HCT116 (cell line): Measurements from ENCODE around the gene DIS3L2. TPM values are rescaled to one million over a fixed set of nuclear protein-coding genes. Genes with fewer than 3 reads are reported as not detected.

Experiments
- ATAC-seq: fragments of 200-7000 bp; cut with Tn5 transposase; 2 replicates; pipeline ENCODE4 v1.9.1; 2020; ENCODE audit warnings: mild to moderate bottlenecking, moderate library complexity
- BruUV-seq: library from RNA; stranded (reverse); fragments of 400-500 nt; replicated peaks from 2 replicates; lab custom pipeline; 2021; lab: Mats Ljungman, UMichigan
- CTCF ChIA-PET: fragments of 300-600 bp; sonication (Branson Sonifier 250); formaldehyde crosslinking; loops from one replicate; lab custom pipeline; 2021; ENCODE audit warnings: antibody characterized with exemption; lab: Charles Lee
- POLR2A ChIA-PET: fragments of 300-600, 350-600 bp; sonication (Branson Sonifier 250); formaldehyde crosslinking; loops from one replicate; lab custom pipeline; 2021; ENCODE audit warnings: antibody characterized with exemption; lab: Charles Lee
- RAD21 ChIA-PET, 2 experiments: fragments of 300-600 bp; sonication (Branson Sonifier 250); formaldehyde crosslinking; loops; one replicate each; lab custom pipeline; 2023; ENCODE audit warnings: low total read pairs in 2 of 2; ENCODE audit not compliant: uncharacterized antibody in 2 of 2, unreplicated experiment in 2 of 2, low non-redundant PET in 1 of 2; lab: Charles Lee
- DNase-seq: peaks from one replicate; pipeline ENCODE4 v3.0.0-alpha.2; 2010; ENCODE audit warnings: low read depth, low spot score
- H2AFZ ChIP-seq: fragments of 200-600 bp; shearing (Covaris generic), sonication (generic); 2 replicates; pipeline ENCODE4 v1.6.1; 2017; ENCODE audit warnings: low read depth, mixed run types, mixed read lengths, antibody characterized with exemption, low read length; ENCODE audit not compliant: poor library complexity, severe bottlenecking
- H3K27ac ChIP-seq: 2 replicates; pipeline ENCODE4 v1.5.1; 2012; ENCODE audit warnings: low read depth, low read length
- H3K27me3 ChIP-seq: fragments of 200-600 bp; sonication (generic); 2 replicates; pipeline ENCODE4 v1.6.1; 2016; ENCODE audit warnings: mixed run types, low read length, mixed read lengths; ENCODE audit not compliant: insufficient read depth
- H3K36me3 ChIP-seq, 2 experiments: fragments of 200-500 bp in 1 of 2; fragments of 200-600 bp in 1 of 2; sonication (Bioruptor generic) in 1 of 2; sonication (generic) in 1 of 2; 2 replicates each; pipeline versions ENCODE4 v1.5.1 to v1.6.1; 2014 to 2016; ENCODE audit warnings: low read length in 2 of 2, inconsistent platforms in 1 of 2, mixed read lengths in 1 of 2, mixed run types in 1 of 2; ENCODE audit not compliant: insufficient read depth in 2 of 2, control insufficient read depth in 1 of 2
- H3K4me1 ChIP-seq, 2 experiments: fragments of 200-600 bp in 1 of 2; sonication (generic) in 1 of 2; 2 replicates each; pipeline versions ENCODE4 v1.5.1 to v1.6.1; 2012 to 2017; ENCODE audit warnings: low read length in 2 of 2, inconsistent platforms in 1 of 2, mild to moderate bottlenecking in 1 of 2, mixed read lengths in 1 of 2, mixed run types in 1 of 2, moderate library complexity in 1 of 2; ENCODE audit not compliant: insufficient read depth in 2 of 2, control insufficient read depth in 1 of 2
- H3K4me2 ChIP-seq: fragments of 200-600 bp; sonication (generic); 2 replicates; pipeline ENCODE4 v1.6.1; 2017; ENCODE audit warnings: mixed run types, low read length, mixed read lengths
- H3K4me3 ChIP-seq, 2 experiments: fragments of 200-600 bp in 1 of 2; sonication (generic) in 1 of 2; replicated peaks in 1 of 2; 2 replicates each; pipeline ENCODE4 v1.5.1; 2011 to 2016; ENCODE audit warnings: low read length in 2 of 2, control low read depth in 1 of 2, low read depth in 1 of 2, mild to moderate bottlenecking in 1 of 2, mixed read lengths in 1 of 2, mixed run types in 1 of 2
- H3K79me2 ChIP-seq: fragments of 200-600 bp; sonication (generic); 2 replicates; pipeline ENCODE4 v1.6.1; 2017; ENCODE audit warnings: mild to moderate bottlenecking, mixed run types, low read length, moderate library complexity, mixed read lengths; ENCODE audit not compliant: insufficient read depth
- H3K9ac ChIP-seq: fragments of 200-600 bp; sonication (generic); 2 replicates; pipeline ENCODE4 v1.6.1; 2016; ENCODE audit warnings: low read length, mixed read lengths
- H3K9me2 ChIP-seq: fragments of 200-600 bp; sonication (generic), shearing (Covaris generic); 2 replicates; pipeline ENCODE4 v1.6.1; 2017; ENCODE audit warnings: mixed run types, mild to moderate bottlenecking, moderate library complexity; ENCODE audit not compliant: insufficient read depth
- H3K9me3 ChIP-seq, 2 experiments: fragments of 200-500 bp in 1 of 2; fragments of 200-600 bp in 1 of 2; sonication (Bioruptor generic) in 1 of 2; sonication (generic) in 1 of 2; 2 replicates each; pipeline ENCODE4 v1.6.1; 2014 to 2017; ENCODE audit warnings: low read length in 2 of 2, mixed read lengths in 2 of 2, inconsistent platforms in 1 of 2, low read depth in 1 of 2, mild to moderate bottlenecking in 1 of 2, mixed run types in 1 of 2, moderate library complexity in 1 of 2; ENCODE audit not compliant: control insufficient read depth in 1 of 2, insufficient read depth in 1 of 2
- H4K20me1 ChIP-seq: fragments of 200-600 bp; sonication (generic), shearing (Covaris generic); 2 replicates; pipeline ENCODE4 v1.6.1; 2017; ENCODE audit warnings: mixed run types, mild to moderate bottlenecking, moderate library complexity; ENCODE audit not compliant: insufficient read depth
- ATF3 ChIP-seq: IDR thresholded peaks from 2 replicates; pipeline ENCODE4 v1.6.1; 2012
- EGR1 ChIP-seq: IDR thresholded peaks from 2 replicates; pipeline ENCODE4 v1.6.1; 2012; ENCODE audit warnings: low read depth
- EZH2 ChIP-seq: fragments of 200-600 bp; sonication (generic); IDR thresholded peaks from 2 replicates; pipeline ENCODE4 v1.6.1; 2017; ENCODE audit warnings: antibody characterized with exemption, mixed run types
- EZH2phosphoT487 ChIP-seq: fragments of 200-600 bp; IDR thresholded peaks from 2 replicates; pipeline ENCODE4 v1.6.1; 2018; ENCODE audit warnings: antibody characterized with exemption, borderline replicate concordance
- JUND ChIP-seq: IDR thresholded peaks from 2 replicates; pipeline ENCODE4 v1.6.1; 2012
- POLR2AphosphoS5 ChIP-seq: IDR thresholded peaks from 2 replicates; pipeline ENCODE4 v1.6.1; 2011; ENCODE audit warnings: mild to moderate bottlenecking, low read depth, low read length, moderate library complexity
- RAD21 ChIP-seq: IDR thresholded peaks from 2 replicates; pipeline ENCODE4 v1.6.1; 2012; ENCODE audit warnings: low read depth, mild to moderate bottlenecking
- SIN3A ChIP-seq: IDR thresholded peaks from 2 replicates; pipeline ENCODE4 v1.6.1; 2012; ENCODE audit warnings: low read depth
- SRF ChIP-seq: IDR thresholded peaks from 2 replicates; pipeline ENCODE4 v1.6.1; 2012; ENCODE audit warnings: low read depth
- TCF7L2 ChIP-seq: IDR thresholded peaks from 2 replicates; pipeline ENCODE4 v1.7.0; 2011; ENCODE audit warnings: borderline replicate concordance, inconsistent platforms; ENCODE audit not compliant: insufficient read depth, insufficient read length; ENCODE audit errors: extremely low read depth
- YY1 ChIP-seq: IDR thresholded peaks from 2 replicates; pipeline ENCODE4 v1.6.1; 2011; ENCODE audit warnings: low read length, low read depth, moderate library complexity, mild to moderate bottlenecking; ENCODE audit not compliant: insufficient replicate concordance; ENCODE audit errors: extremely low read depth
- ZFX ChIP-seq: fragments of 450-650 bp; IDR thresholded peaks from 2 replicates; pipeline ENCODE4 v1.6.1; 2017
- ZNF274 ChIP-seq: fragments of 200-500 bp; sonication (Bioruptor generic); IDR thresholded peaks from 2 replicates; pipeline ENCODE4 v1.6.1; 2014; ENCODE audit warnings: mild to moderate bottlenecking, low read depth, low read length, inconsistent platforms
- intact Hi-C: fragments of 100-400 bp; cut with micrococcal nuclease; formaldehyde crosslinking; loops from 2 replicates; pipeline ENCODE4 v1.10.0; 2022
- total RNA-seq: library from RNA; stranded (reverse); gene quantifications from one replicate; pipeline ENCODE4 v1.2.1, GENCODE V29; 2021; ENCODE audit not compliant: unreplicated experiment

DIS3L2 gene
- total RNA-seq, 1 experiment from 2014 or later: 42.5 TPM

- TF ChIP-seq ATF3: no peak
- TF ChIP-seq EGR1: no peak
- no peak for TF ChIP-seq POLR2AphosphoS5
- no peak for TF ChIP-seq YY1
- no peak for TF ChIP-seq TCF7L2
- no peak for TF ChIP-seq ZFX
- no peak for TF ChIP-seq SRF
- TF ChIP-seq JUND: no peak
- TF ChIP-seq EZH2: no peak
- TF ChIP-seq SIN3A: no peak
- TF ChIP-seq RAD21: no peak
Measured at GRCh38 chr2:231935207-231935524, 26.3 kb upstream of the DIS3L2 start (continued).

DNA sequence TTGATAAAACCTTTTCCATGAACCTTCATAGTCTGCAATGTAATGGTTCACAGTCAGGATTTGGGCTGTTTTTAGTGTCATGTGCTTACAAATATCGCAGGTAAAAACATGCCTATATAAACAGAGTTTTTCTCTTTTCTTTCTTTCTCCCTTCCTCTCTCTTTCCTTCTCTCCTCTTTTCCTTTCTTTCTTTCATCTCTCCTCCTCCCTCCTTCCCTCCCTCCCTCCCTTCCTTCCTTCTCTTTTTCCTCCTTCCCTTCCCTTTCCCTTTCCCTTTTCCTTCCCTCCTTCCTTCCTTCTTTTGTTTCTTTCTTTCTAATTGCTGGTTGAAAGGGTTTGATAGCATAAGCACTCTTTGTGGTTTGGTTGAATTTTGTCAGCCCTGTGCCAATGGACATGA lies 25.7 kb upstream of the DIS3L2 start:
- intact Hi-C loops: no loop called here
- Histone ChIP-seq H3K4me1 (no peaks in the 10 kb centered on the region), H3K27ac (no peak overlapping the region), H3K9ac (no peak overlapping the region), H3K36me3 (no peaks in the 10 kb centered on the region), H3K4me2 (no peak overlapping the region), H4K20me1 (no peaks in the 10 kb centered on the region), H3K27me3 (no peaks in the 10 kb centered on the region), H3K79me2 (no peaks in the 10 kb centered on the region), H3K9me2 (no peaks in the 10 kb centered on the region), H2AFZ (no peak overlapping the region), H3K4me3 (no peak overlapping the region), H3K9me3 (no peaks in the 10 kb centered on the region)
- ATAC-seq (no peak), DNase-seq (no peak)
- RAD21 ChIA-PET: no interaction called here
- no TSS peak for BruUV-seq
- TF ChIP-seq ZNF274: no peak
- no peak for TF ChIP-seq EZH2phosphoT487
- CTCF ChIA-PET: interaction anchor here (1.0 to 1.6 kb wide), 3 partner anchors 8 to 10 kb away, joined by 3 to 8 read pairs (median 4); no protein-coding TSS in a partner anchor
- POLR2A ChIA-PET: no interaction called here
